ENCODE results near the gene DBX1.

DBX1 gene

DNA sequence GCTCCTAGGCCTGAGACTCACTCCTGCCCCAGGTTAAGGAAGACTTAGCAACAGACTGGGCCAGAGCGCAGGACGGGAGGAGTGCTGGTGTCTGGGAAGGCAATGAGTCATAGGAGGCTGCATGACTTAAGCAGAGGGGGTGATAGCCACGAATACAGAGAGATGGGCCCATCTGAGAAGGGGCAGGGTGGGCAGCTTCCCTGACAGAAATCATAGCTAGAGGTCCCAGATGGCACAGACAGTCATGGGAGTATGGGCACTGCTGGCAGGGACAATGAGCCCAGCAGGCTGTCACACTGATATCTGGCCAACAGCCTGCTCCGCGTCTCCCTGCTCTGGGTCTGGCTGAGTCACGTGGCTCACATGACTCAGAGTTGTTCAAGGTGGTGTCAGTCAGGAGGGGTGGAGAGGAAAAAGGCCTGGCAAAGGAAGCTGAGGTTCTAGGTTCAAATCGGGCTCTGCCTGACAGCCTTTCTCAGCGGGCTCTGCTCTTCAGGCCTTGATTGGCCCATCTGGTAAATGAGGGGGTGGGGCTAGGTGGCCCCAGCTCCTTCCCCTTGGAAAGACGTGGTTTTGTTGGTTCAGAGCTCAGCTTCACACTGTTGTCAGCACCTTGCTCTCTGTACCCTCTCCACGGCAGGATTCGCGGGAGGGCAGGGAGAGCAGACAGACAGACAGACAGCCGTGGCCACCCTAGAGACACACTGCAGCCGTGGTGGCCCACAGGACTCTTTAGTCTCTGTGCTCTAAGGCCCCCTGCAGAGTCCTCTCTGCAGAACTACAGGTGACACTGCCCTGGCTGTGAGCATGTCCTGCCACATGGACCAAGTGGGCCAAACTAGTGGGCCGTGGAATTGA is 47.8 kb downstream of the DBX1 start:
- no peak for DNase-seq (ENCODE audit: low read depth)
- no peak overlapping the region for H3K4me3 ChIP-seq (ENCODE audit: low read depth, low read length)
- TF ChIP-seq, protein P1, sequence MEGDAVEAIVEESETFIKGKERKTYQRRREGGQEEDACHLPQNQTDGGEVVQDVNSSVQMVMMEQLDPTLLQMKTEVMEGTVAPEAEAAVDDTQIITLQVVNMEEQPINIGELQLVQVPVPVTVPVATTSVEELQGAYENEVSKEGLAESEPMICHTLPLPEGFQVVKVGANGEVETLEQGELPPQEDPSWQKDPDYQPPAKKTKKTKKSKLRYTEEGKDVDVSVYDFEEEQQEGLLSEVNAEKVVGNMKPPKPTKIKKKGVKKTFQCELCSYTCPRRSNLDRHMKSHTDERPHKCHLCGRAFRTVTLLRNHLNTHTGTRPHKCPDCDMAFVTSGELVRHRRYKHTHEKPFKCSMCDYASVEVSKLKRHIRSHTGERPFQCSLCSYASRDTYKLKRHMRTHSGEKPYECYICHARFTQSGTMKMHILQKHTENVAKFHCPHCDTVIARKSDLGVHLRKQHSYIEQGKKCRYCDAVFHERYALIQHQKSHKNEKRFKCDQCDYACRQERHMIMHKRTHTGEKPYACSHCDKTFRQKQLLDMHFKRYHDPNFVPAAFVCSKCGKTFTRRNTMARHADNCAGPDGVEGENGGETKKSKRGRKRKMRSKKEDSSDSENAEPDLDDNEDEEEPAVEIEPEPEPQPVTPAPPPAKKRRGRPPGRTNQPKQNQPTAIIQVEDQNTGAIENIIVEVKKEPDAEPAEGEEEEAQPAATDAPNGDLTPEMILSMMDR (IDR thresholded peaks at IDR 0.05; ENCODE audit: control insufficient read depth, extremely low read depth, insufficient read depth), result no peak

DNA sequence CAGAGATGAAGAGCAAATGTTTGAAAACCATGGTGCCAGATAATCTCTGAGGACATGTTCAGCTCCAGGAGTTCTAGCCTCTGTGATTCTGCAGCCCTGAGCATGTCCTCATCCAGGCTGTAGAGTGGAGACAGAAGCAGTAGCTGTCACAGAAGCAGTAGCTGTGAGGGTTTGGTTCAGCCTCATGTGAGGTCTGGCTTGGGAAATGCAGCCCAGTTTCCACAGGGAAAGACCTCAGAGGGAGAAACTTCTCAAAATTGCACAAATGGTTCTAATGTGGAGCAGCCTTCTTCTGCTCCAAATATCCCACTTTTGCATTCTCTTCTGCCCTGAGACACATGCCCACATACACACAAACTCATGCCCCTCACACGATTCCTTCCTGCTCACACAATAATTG is 48.4 kb downstream of the DBX1 start:
- DNase-seq (ENCODE audit: low read depth), result no peak
- H3K4me3 ChIP-seq (ENCODE audit: low read depth, low read length), result no peak overlapping the region
- TF ChIP-seq, protein P1 (IDR thresholded peaks at IDR 0.05; ENCODE audit: control insufficient read depth, extremely low read depth, insufficient read depth), result no peak

DNA sequence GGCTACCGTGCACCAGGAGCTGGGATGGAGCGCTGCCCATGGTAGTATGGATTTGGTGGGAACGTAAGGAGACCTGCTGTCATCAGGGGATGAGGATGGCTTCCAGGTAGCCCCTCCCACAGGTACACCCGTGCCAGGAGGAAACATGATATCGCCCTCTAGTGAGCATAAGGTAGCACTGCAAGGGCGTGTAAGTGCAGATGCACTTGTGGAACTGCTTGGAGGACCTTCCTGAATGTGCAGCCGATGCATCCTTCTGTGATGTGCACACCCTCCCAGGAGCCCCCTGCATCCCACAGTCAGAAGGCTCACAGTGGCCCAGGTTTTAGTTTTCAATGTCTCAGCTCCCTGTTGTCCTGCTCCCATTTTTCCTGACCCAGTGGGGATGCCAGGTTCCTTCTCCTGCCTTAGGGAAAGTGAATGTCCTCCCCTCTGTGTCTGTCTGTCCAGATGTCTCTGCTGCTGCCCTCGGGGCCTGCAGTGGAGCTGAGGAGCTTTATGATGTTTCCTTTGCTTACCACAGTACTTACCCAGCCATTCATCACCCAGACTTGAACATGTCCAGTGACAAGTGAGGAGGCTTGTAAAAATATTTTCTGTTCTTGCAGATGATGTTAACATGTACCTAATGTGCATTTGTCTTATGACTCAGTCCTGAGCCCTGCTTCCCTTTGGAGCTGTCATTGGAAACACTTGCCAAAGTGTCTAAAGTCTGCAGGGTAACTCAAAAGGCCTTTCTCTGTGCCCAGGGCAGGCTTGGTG is 49.2 kb downstream of the DBX1 start:
- no peak overlapping the region for H3K4me3 ChIP-seq (ENCODE audit: low read depth, low read length)
- peak; percentile 35 for DNase-seq (ENCODE audit: low read depth)
- TF ChIP-seq, protein P1 (IDR thresholded peaks at IDR 0.05; ENCODE audit: control insufficient read depth, extremely low read depth, insufficient read depth), result peak; percentile 99

DNA sequence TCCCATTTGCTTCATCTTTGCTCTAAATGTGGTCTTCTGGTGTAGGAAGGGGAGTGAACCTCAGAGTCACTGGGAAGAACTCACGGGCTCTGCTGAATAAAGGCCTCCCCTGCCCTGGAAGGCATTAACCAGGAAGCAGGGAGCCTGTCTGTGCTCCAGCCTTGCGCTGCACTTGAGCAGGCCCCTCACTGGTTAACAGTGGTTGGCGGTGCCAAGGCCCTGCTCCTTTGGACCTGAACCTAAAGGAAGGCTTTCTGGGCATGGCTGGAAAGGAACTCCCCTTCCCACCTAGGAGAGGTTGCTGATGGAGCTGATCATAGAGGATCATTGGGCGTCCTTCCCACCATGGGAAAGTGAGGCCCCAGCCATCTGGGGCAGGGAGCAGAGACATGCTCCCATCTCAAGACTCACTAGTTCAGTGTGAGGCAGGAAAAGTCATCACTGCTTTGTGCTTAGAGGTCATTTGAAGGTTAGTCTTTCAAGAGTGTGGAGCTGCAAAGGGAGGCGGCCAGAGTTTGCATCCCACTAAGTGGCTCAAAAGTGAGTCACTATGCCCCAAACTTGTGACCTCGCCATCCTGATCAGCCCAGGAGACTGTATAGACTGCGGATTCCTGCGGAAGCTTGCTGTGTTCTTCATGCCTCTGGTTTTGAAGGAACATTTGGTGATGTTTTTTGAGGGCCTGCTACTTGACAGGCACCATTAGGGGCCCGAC is 50.4 kb downstream of the DBX1 start:
- DNase-seq (ENCODE audit: low read depth), result no peak
- TF ChIP-seq, protein P1 (IDR thresholded peaks at IDR 0.05; ENCODE audit: control insufficient read depth, extremely low read depth, insufficient read depth), result no peak
- H3K4me3 ChIP-seq (ENCODE audit: low read depth, low read length), result no peak overlapping the region

Data from LNCaP clone FGC (cell line).